GM21737 (cell line): ENCODE measurements around the gene ST7.

ENCODE experiments used
- ATAC-seq: cut with Tn5 transposase; IDR thresholded peaks from one replicate; pipeline ENCODE4 v1.9.1; 2021; ENCODE audit warnings: mild to moderate bottlenecking, moderate library complexity; ENCODE audit not compliant: unreplicated experiment

The ST7 gene

GRCh38 chr7:117148971-117149370 lies 195.7 kb downstream of the ST7 start:
- ATAC-seq, result no peak

DNA sequence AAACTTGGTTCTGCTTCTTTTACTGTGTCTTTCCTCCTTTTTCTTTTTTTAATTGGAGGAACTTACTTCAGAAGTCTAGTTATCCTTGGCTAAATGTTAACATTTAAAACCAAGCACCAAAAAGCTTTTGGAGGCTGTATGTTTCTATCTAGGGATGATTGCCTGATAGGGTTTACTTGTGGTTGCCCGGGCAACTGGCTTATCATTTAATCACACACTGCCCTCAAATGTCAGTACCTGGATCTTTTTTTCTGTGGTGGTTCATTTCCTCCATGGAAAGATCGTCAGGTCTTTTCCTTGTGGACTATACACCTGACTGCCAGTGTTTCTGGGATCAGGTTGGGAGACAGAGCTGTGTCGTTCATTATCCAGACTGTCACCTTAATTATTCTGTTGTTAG lies 196.4 kb downstream of the ST7 start:
- no peak for ATAC-seq

- no peak for ATAC-seq
Measured at GRCh38 chr7:117152213-117153007, 199.1 kb downstream of the ST7 start.

GRCh38 chr7:117153016-117153545 lies 199.8 kb downstream of the ST7 start:
- no peak for ATAC-seq

GRCh38 chr7:117154721-117155120 lies 201.4 kb downstream of the ST7 start:
- ATAC-seq, result no peak

- ATAC-seq, result no peak
Measured at GRCh38 chr7:117155694-117156093, 202.4 kb downstream of the ST7 start.

DNA sequence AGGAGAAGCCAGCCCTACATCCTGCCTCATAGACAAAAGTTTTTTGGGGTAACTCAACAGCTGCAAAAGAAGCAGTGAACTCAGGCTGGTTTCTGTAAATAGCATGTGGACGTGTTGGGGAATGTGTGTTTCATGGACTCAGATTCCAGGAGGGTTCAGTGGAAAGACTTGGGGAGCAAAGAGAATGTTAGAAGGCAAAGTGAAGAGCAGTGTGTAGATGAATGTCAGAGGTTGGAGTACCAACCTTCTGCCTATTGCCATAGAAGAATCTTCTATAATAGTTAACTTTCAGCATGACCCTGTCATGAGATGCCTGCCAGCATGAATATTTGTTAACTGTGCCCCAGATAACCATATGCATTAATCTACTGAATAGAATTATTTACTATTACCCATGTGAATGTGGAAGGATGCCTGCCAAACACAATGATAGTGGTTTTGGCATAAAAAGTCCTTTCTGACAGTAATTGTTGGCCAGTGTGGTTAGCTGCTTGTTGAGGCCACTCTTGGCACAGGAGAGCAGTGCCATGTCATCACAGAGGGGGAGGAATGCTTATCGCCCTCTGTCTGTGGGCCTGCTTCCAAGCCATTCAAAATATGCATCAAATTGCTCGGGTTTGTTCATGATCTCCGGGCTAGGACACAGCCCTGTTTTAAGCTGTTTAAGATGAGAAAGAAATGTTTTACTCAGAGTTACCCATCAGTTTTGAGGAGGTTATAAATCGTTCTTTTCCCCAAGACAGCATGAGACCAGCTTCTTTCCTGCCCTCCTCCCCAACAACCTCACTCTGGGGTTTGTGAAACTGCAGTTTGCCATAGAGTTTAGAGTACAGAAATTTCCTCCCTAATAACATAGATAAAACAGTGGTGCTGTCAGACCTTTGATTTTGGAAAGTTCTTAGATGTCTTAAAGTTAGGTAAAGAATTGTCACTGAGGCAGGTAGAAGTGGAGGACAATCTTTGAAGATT lies 204.2 kb downstream of the ST7 start:
- ATAC-seq, result no peak

GRCh38 chr7:117158941-117159697 lies 205.8 kb downstream of the ST7 start:
- no peak for ATAC-seq

DNA sequence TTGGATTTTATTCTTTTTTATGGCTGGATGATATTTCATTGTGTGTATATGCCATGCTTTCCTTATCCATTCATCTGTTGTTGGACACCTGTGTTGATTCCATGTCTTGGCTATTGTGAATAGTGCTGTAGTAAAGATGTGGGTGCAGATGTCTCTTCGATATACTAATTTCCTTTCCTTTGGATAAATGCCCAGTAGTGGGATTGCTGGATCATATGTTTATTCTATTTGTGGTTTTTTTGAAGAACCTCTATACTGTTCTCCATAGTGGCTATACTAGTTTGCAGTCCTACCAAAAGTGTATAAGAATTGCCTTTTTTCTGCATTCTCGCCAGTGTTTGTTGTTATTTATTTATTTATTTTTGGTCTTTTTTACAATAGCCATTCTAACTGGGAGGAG lies 209.8 kb downstream of the ST7 start:
- ATAC-seq, result no peak

- ATAC-seq, result no peak
Measured at GRCh38 chr7:117164620-117165019, 211.3 kb downstream of the ST7 start.

- ATAC-seq, result no peak
Measured at GRCh38 chr7:117165656-117166055, 212.4 kb downstream of the ST7 start.

- ATAC-seq, result no peak
Measured at GRCh38 chr7:117169907-117170306, 216.6 kb downstream of the ST7 start.

DNA sequence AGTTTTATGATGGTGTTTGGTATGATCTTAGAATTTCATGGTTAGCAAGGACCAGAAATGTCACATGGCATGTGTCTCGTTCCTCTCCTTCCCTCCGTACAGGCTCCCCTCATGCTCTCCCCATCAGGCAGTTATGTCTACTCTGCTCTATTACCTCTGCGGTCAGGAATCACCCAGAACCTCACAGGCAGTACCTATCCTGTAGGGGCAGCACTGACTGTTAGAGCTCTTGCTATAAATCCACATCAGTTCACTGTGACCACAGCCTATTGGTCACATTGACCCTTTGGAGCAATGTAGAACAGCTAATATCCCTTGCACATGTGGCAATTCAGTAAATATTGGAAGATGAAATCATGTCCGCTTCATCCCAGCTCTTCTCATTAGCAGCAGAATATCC lies 217.8 kb downstream of the ST7 start:
- ATAC-seq, result no peak

DNA sequence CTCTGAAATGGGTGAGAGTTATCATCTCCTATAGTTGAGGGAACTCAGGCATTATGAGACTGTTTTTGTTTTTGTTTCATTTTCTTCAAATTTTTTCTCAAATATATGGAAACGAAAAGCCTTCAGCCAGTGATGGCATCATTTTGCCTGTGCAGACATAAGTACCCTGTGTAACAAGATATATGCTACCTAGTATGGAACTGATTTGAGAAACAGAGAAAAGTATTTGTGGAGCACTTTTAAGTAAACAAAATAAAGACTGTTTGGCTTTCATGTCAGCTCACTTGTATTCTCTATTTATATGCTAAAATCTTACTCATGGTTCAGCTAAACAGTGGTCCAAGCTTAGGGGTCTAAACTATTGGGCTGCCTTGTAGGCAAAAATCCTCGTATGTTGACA lies 219.0 kb downstream of the ST7 start:
- ATAC-seq, result no peak

- ATAC-seq, result no peak
Measured at GRCh38 chr7:117173035-117173770, 219.9 kb downstream of the ST7 start.

DNA sequence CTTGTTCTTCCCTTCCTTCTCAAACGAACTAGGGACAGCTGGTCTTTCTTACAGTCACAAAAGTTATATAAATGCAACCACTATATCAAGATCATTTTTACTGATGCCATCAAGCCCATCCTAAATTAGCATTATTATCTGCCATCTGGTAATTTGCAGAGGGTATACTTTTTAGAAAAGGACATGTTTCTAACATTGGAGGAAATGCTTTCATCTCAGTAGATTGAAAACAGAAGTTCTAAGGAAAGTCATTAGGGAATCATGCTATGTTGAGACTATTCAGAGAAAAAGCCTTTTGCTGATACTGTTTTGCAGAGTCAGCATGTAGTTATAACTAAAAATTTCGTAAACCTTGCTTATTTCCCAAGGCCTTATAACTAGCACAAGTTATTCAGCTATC lies 222.9 kb downstream of the ST7 start:
- ATAC-seq, result no peak

GRCh38 chr7:117178600-117178999 lies 225.3 kb downstream of the ST7 start:
- ATAC-seq, result no peak

GRCh38 chr7:117179701-117180100 lies 226.4 kb downstream of the ST7 start:
- no peak for ATAC-seq

- no peak for ATAC-seq
Measured at GRCh38 chr7:117183729-117184128, 230.4 kb downstream of the ST7 start.

- no peak for ATAC-seq
Measured at GRCh38 chr7:117184367-117184766, 231.1 kb downstream of the ST7 start.
